Iris pigment epithelial cell (primary cell): ENCODE data around the gene TMEM120A.

Experiments
- DNase-seq: peaks from one replicate; pipeline ENCODE4 v3.0.0-alpha.2; 2011; ENCODE audit warnings: low read depth

Gene TMEM120A

GRCh38 chr7:75957021-75957736 is 37.2 kb downstream of the TMEM120A start:
- no peak for DNase-seq

GRCh38 chr7:75955331-75955955 is 39.0 kb downstream of the TMEM120A start:
- DNase-seq = no peak

GRCh38 chr7:75953931-75954330 is 40.5 kb downstream of the TMEM120A start:
- DNase-seq = no peak

GRCh38 chr7:75953431-75953830 is 41.0 kb downstream of the TMEM120A start:
- DNase-seq = no peak

GRCh38 chr7:75951506-75951905 is 42.9 kb downstream of the TMEM120A start:
- DNase-seq = peak; percentile 90

- no peak for DNase-seq
Measured at GRCh38 chr7:75950111-75950681, 44.2 kb downstream of the TMEM120A start.

- no peak for DNase-seq
Measured at GRCh38 chr7:75948179-75948578, 46.2 kb downstream of the TMEM120A start.

- DNase-seq = no peak
Measured at GRCh38 chr7:75946207-75946855, 48.1 kb downstream of the TMEM120A start.

GRCh38 chr7:75945297-75946168 is 48.9 kb downstream of the TMEM120A start:
- DNase-seq = peak; percentile 94

GRCh38 chr7:75944507-75944906 is 49.9 kb downstream of the TMEM120A start:
- DNase-seq = no peak

GRCh38 chr7:75943864-75944263 is 50.5 kb downstream of the TMEM120A start:
- DNase-seq = peak; percentile 65

- no peak for DNase-seq
Measured at GRCh38 chr7:75938921-75939320, 55.5 kb downstream of the TMEM120A start.

- peak; percentile 86 for DNase-seq
Measured at GRCh38 chr7:75937958-75938786, 56.2 kb downstream of the TMEM120A start.
